ENCODE results near the gene ZCCHC17. TPM values are rescaled to one million over a fixed set of nuclear protein-coding genes. Genes with fewer than 3 reads are reported as not detected.
"Not testable (repeated sequence)": the region's sequence is repeated elsewhere in the genome, so short reads cannot be mapped to it uniquely, and the experiment has no call there.

Gene ZCCHC17
- 19.7 TPM for total RNA-seq

DNA sequence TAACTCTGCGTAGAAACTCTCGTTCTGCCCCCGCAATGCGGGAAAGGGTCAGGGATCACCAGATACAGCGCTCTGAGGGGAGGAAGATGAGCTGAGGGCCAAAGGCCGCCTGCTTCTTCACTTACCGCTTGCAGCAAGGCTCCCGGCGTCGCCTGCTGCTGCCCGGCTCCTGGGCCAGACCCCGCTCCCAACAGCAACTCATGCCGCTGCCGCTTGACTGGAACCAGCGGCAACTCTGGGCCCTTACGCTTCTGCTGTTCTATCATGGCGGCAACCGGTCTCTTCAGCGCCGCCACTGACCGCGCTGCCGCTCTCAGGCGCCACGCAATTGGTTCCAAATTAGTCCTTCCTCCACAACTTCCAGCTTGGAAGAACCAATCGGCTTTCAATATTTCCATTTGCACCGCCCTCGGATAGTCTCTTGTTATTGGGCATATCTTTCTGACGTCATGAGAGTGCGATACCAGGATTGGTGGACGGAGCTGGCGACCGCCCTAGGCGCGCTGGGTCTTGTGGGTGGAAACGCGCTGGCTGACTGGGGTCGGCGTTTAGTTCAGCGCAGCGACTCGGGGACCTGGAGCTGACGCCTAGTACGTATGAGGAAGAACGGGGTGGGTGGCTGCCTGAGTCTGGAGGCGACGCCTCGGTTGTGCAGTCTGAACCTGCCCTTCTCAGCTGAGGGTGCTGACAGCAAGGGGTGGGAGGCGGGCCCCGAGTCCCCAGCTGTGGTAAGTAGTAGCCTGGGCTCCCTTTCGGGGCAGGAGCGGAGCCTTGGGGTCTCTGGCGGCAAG, at the start of gene ZCCHC17, which contains the start of gene SNRNP40:
ZCCHC17 (plus strand) TSS at position 547 of the 791 bp plus-strand sequence. CDS start 13,067 bp downstream, outside the sequence.
SNRNP40 (minus strand) TSS at position 303 of the 791 bp plus-strand sequence; CDS start at position 266, 37 bp downstream.
- DNase-seq (ENCODE audit: low spot score) = peak; percentile 97

- no peak for DNase-seq (ENCODE audit: low spot score)
Measured at GRCh38 chr1:31248276-31248675, 48.6 kb upstream of the ZCCHC17 start.

DNA sequence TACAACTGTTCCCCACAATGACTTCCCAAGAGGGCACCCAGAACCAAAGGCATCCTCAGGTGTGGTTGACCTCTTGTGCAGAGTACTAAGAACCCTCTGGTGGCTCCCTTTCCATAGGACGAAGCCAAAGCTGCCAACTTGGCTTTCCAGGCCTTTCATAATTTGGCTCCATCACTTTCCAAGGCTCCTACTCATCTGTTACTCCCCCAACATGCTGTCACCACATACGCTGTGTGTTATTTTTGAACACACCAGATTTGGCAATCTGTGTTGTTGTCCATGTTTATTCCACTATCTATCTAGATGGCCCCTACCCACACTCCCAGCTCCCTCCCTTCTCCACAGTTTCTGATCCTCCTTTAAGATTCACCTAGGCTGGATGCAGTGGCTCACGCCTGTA, 47.0 kb upstream of the ZCCHC17 start:
- DNase-seq (ENCODE audit: low spot score) = no peak

GRCh38 chr1:31257213-31257612, 39.6 kb upstream of the ZCCHC17 start:
- DNase-seq (ENCODE audit: low spot score) = no peak

DNA sequence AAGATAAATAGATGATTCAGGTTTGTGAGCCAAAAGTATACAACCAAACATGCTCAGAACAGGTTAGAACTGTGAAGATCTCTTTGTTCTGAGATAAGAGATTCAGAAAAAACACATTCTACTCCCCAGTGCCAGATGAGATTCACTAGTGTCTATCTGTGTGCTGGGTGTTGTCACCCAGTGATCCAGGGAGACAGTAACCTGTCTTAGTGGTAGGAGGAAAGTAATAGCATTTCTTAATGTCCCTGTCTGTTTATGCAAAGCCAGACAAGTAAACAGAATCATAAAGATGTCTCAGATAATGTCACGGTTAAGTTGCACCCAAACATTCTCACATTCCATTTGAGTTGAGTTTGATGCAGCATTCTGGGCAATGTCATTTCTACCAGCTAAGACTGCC, 38.3 kb upstream of the ZCCHC17 start:
- DNase-seq (ENCODE audit: low spot score) = no peak

- no peak for DNase-seq (ENCODE audit: low spot score)
Measured at GRCh38 chr1:31259746-31260145, 37.1 kb upstream of the ZCCHC17 start.

DNA sequence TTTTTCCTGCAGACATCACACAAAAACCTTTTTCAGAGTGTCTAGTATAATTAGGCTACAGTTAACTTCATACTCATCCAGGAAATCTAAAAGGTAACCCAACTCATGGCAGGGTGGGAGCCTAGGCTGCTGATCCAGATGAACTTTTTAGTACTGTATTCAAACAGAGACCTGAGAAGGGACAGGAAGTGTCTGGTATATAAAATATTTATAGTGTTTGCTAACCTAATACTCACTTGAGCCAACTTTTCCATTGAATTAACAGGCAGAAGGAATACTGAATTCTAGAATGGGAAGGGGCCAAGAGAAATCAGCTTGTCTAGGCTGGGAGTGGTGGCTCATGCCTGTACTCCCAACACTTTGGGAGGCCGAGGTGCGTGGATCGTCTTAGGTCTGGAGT, 34.9 kb upstream of the ZCCHC17 start:
- no peak for DNase-seq (ENCODE audit: low spot score)

GRCh38 chr1:31262393-31262792, 34.4 kb upstream of the ZCCHC17 start:
- not testable (repeated sequence) for DNase-seq (ENCODE audit: low spot score)

- DNase-seq (ENCODE audit: low spot score) = no peak
Measured at GRCh38 chr1:31263408-31263807, 33.4 kb upstream of the ZCCHC17 start.

- DNase-seq (ENCODE audit: low spot score) = no peak
Measured at GRCh38 chr1:31264790-31265386, 31.9 kb upstream of the ZCCHC17 start.

- DNase-seq (ENCODE audit: low spot score) = no peak
Measured at GRCh38 chr1:31266547-31266946, 30.3 kb upstream of the ZCCHC17 start.

GRCh38 chr1:31272369-31272768, 24.5 kb upstream of the ZCCHC17 start:
- DNase-seq (ENCODE audit: low spot score) = no peak

DNA sequence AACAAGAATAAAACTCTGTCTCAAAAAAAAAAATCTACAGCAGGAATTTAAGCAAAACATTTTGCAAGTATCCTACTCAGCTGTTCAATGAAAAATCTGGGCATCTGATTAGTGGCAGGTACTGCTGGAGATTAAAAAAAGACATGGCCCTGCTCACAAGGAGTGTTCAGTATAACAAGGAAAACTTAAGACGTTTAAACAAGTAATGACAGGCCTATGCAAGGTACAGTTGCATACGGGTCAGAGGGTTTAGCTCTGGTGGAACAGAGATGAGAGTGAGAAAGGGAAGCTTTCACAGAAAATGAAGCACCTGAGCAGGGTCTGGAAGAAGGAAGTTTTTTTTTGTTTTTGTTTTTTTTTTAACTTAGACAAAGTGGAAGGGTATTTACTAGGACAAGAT, 23.2 kb upstream of the ZCCHC17 start:
- no peak for DNase-seq (ENCODE audit: low spot score)

GRCh38 chr1:31282426-31282825, 14.4 kb upstream of the ZCCHC17 start:
- DNase-seq (ENCODE audit: low spot score) = not testable (repeated sequence)

DNA sequence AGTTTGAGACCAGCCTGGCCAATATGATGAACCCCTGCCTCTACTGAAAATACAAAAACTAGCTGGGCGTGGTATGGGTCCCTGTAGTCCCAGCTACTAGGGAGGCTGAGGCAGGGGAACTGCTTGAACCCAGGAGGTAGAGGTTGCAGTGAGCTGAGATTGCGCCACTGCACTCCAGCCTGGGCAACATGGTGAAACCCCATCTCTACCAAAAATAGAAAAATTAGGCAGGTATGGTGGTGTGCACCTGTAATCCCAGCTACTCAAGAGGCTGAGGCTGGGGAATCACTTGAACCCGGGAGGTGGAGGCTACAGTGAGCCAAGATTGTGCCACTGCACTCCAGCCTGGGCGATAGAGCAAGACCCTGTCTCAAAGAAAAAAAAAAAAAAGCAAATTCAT, 9.0 kb upstream of the ZCCHC17 start:
- not testable (repeated sequence) for DNase-seq (ENCODE audit: low spot score)

DNA sequence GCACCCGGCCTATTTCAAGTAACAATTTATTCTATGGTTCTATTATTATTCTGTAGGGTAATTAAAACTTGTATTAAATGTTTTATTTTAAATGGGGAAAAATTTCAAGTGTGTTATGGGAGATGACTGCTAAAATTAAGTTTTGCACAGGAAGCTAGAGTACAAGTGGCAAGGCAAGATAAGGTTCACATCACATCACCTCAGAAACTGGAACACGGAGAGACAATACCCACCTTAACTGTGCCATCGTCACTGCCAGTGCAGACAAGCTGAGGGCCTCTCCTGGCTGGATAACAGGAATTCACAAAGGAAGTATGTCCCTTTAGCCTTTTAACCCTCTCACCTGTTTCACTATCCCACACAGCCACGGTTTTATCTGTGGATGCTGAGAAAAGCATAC, 7.8 kb upstream of the ZCCHC17 start:
- DNase-seq (ENCODE audit: low spot score) = no peak

DNA sequence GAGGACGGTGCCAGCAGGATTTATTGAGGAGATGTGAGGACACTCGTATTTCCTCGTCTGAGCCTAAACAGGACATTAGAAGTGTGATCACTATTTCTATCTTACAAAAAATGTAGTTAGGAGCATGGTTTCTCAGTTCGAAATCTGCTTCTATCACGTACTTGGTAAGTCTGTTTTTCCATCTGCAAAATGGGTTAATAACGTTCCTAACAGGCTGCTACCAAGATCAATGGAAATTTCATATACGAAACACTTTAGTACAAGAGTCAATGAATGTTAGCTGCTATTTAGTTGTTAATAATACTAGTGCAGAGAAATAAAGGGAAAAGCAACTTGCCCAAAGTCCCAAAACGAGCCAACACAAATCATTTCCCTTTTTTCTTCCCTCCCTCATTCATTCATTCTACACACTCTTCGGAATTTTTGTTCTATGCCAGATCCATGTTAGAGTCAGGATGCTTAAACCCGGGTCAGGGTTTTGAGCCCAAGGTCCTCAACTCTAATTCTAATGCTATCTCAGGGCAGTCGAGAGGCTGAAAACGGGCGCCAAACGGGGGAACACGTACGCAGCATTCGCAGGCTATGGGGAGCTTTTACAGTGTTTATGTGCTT, 852 bp upstream of the ZCCHC17 start:
- no peak for DNase-seq (ENCODE audit: low spot score)

DNA sequence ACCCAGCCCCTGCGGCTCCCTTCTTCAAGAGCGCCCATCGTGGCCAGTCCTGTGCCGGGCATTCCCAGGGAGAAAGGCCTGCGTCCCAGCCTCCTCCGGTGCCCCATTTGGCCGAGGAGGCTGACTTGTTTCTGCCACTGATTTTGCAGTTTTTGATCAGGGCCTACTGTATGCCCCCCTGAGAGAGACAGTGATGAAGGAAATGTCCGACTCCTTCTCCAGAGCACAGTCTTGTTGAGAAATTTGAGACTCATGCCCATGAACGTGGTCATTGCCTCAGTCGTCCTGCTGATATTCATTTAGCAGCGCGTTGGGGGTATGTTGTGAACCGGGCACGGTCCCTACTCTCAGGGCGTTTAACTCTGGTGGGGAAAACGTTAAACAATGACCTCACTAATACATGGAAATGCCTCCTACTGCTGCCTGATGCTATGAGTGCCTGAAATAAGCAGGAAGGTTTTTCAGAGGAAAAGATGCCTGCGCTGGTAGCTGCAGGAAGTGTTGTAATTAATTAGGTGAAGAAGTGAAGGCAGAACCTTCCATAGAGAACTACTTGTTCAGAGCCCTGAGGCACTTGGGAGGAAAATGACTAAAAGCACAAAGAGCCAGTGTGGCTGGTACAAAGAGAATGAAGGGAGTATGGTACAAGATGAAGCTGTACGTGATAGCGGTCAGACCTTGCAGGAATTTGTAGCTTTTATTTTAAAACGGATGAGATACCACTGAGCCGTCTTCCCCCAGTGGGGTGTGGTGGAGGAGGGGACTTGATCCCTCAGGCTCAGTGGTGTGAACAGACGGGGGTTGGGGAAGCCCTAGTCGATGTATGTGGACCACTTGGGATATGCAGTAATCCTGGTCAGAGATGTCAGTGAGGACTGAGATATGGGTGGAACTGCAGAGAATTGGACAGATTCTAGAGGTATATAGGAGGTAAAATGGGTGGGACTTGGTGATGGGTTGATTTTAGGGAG, 730 bp downstream of the ZCCHC17 start:
- DNase-seq (ENCODE audit: low spot score) = no peak

- no peak for DNase-seq (ENCODE audit: low spot score)
Measured at GRCh38 chr1:31299365-31299764, 2.5 kb downstream of the ZCCHC17 start.

DNA sequence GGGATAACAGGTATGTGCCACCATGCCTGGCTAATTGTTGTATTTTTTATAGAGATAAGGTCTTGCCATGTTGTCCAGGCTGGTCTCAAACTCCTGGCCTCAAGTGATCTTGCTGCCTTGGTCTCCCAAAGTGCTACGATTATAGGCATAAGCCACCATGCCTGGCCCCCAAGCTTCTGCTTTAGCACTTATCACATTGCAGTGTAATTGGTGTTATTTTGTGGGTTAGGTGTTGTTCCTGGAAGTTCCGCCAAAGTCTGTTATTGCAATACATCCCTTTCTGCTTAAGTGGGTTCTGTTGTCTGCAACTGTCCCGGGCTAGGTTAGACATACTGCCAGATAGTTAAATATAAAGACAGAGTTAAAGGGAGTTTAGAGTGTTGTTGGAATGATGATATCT, 3.4 kb downstream of the ZCCHC17 start:
- no peak for DNase-seq (ENCODE audit: low spot score)

- DNase-seq (ENCODE audit: low spot score) = no peak
Measured at GRCh38 chr1:31302709-31303441, 6.0 kb downstream of the ZCCHC17 start.
